HepG2 (cell line): ENCODE results near the gene GPN2. TPM values are rescaled to one million over a fixed set of nuclear protein-coding genes. Genes with fewer than 3 reads are reported as not detected.

Source experiments
- ATF7-NPFF ChIP-seq: sonication (generic); formaldehyde crosslinking; IDR thresholded peaks from 2 replicates; pipeline ENCODE4 v1.8.1; 2023; ENCODE audit warnings: mild to moderate bottlenecking, low read depth, missing genetic modification reagents, moderate library complexity
- HDAC1 ChIP-seq: sonication (generic); formaldehyde crosslinking; IDR thresholded peaks from 2 replicates; pipeline ENCODE4 v1.5.1; 2020; ENCODE audit warnings: mild to moderate bottlenecking, missing genetic modification reagents
- IRX3 ChIP-seq: sonication (generic); formaldehyde crosslinking; IDR thresholded peaks from 2 replicates; pipeline ENCODE4 v1.8.1; 2023; ENCODE audit warnings: mild to moderate bottlenecking, low read depth, missing genetic modification reagents, borderline replicate concordance
- ISL2 ChIP-seq: sonication (generic); formaldehyde crosslinking; IDR thresholded peaks from 2 replicates; pipeline ENCODE4 v1.5.0; 2020; ENCODE audit warnings: missing genetic modification reagents
- KAT2B ChIP-seq: fragments of 150-350 bp; IDR thresholded peaks from 2 replicates; pipeline ENCODE4 v1.6.1; 2014; ENCODE audit warnings: low read depth, low read length, borderline replicate concordance
- KDM4B ChIP-seq: sonication (generic); formaldehyde crosslinking; IDR thresholded peaks from 2 replicates; pipeline ENCODE4 v1.4.0; 2020; ENCODE audit warnings: missing genetic modification reagents
- MIER2 ChIP-seq: IDR thresholded peaks from 2 replicates; pipeline ENCODE4 v1.6.1; 2016; ENCODE audit warnings: missing biosample characterization, missing genetic modification reagents
- NFKB2 ChIP-seq: sonication (generic); formaldehyde crosslinking; IDR thresholded peaks from 2 replicates; pipeline ENCODE4 v1.4.0; 2020; ENCODE audit warnings: missing genetic modification reagents, borderline replicate concordance
- SMARCE1 ChIP-seq: fragments of 450-650 bp; IDR thresholded peaks from 2 replicates; pipeline ENCODE4 v1.6.1; 2017; ENCODE audit warnings: borderline replicate concordance
- SMC3 ChIP-seq: IDR thresholded peaks from 2 replicates; pipeline ENCODE4 v1.6.1; 2011; ENCODE audit warnings: low read length, improper control_type of control experiment
- SUZ12 ChIP-seq: fragments of 150-350 bp; IDR thresholded peaks from 2 replicates; pipeline ENCODE4 v1.6.1; 2014; ENCODE audit warnings: low read depth, low read length
- THAP11 ChIP-seq: IDR thresholded peaks from 2 replicates; pipeline ENCODE4 v1.6.1; 2016; ENCODE audit warnings: missing biosample characterization, missing genetic modification reagents
- ZMYM2 ChIP-seq: sonication (generic); formaldehyde crosslinking; IDR thresholded peaks from 2 replicates; pipeline ENCODE4 v1.8.0; 2022; ENCODE audit warnings: mild to moderate bottlenecking, missing genetic modification reagents
- ZNF143 ChIP-seq: sonication (generic); formaldehyde crosslinking; IDR thresholded peaks from 2 replicates; pipeline ENCODE4 v1.4.0; 2020; ENCODE audit warnings: missing genetic modification reagents
- ZNF260 ChIP-seq: sonication (generic); formaldehyde crosslinking; IDR thresholded peaks from 2 replicates; pipeline ENCODE4 v1.4.0; 2020; ENCODE audit warnings: missing genetic modification reagents, low read depth, mild to moderate bottlenecking, borderline replicate concordance
- ZNF547 ChIP-seq: sonication (generic); formaldehyde crosslinking; IDR thresholded peaks from 2 replicates; pipeline ENCODE4 v1.5.1; 2020; ENCODE audit warnings: mild to moderate bottlenecking, missing genetic modification reagents
- ZNF777 ChIP-seq: sonication (generic); formaldehyde crosslinking; IDR thresholded peaks from 2 replicates; pipeline ENCODE4 v1.4.0; 2020; ENCODE audit warnings: missing genetic modification reagents
- ZNF839 ChIP-seq: sonication (generic); formaldehyde crosslinking; IDR thresholded peaks from 2 replicates; pipeline ENCODE4 v1.4.0; 2020; ENCODE audit warnings: missing genetic modification reagents, mild to moderate bottlenecking, borderline replicate concordance
- polyA plus RNA-seq, 8 experiments: library from polyadenylated mRNA; depleted of rRNA in 3 of 8; stranded (reverse) in 7 of 8; unstranded in 1 of 8; fragments of >200 nt; fragmentation: Illumina TruSeq in 4 of 8; extraction: Trizol in 4 of 8; gene quantifications; 2 replicates each; pipeline versions ENCODE4 v1.2.1 to v1.2.3, GENCODE V29; 2011 to 2016; ENCODE audit warnings: low read depth in 4 of 8, missing spikeins in 1 of 8, mixed read lengths in 1 of 8; ENCODE audit not compliant: insufficient read depth in 1 of 8
- total RNA-seq, 5 experiments: library from RNA; depleted of rRNA; stranded (reverse); fragments of >200 nt; fragmentation: Illumina TruSeq; extraction: Trizol; gene quantifications; 2 replicates each; pipeline ENCODE4 v1.2.3, GENCODE V29; 2016; ENCODE audit warnings: low read depth in 1 of 5
- TF ChIP-seq, protein P1 (sequence below): sonication (generic); formaldehyde crosslinking; conservative IDR thresholded peaks from 2 replicates; pipeline ENCODE4 v1.4.0; 2020; ENCODE audit warnings: missing genetic modification reagents
- TF ChIP-seq, protein P2 (sequence below): sonication (generic); formaldehyde crosslinking; conservative IDR thresholded peaks from 2 replicates; pipeline ENCODE4 v1.4.0; 2020; ENCODE audit warnings: missing genetic modification reagents
- TF ChIP-seq, protein P3 (sequence below): sonication (generic); formaldehyde crosslinking; IDR thresholded peaks from 2 replicates; pipeline ENCODE4 v1.8.0; 2022; ENCODE audit warnings: mild to moderate bottlenecking, missing genetic modification reagents, moderate library complexity
- TF ChIP-seq, protein P4 (sequence below), 2 experiments: sonication (generic) in 1 of 2; formaldehyde crosslinking in 1 of 2; IDR thresholded peaks; 2 replicates each; pipeline versions ENCODE4 v1.4.0 to v1.6.1; 2018 to 2020; ENCODE audit warnings: missing genetic modification reagents in 2 of 2, borderline replicate concordance in 1 of 2, low read depth in 1 of 2, mild to moderate bottlenecking in 1 of 2, missing biosample characterization in 1 of 2

GPN2 gene
- total and polyA plus RNA-seq, 2 of the 13 experiments (the other 11 are each of a cell fraction or from before 2014, with no cell fraction given), result 19.3 to 38.9 TPM

DNA sequence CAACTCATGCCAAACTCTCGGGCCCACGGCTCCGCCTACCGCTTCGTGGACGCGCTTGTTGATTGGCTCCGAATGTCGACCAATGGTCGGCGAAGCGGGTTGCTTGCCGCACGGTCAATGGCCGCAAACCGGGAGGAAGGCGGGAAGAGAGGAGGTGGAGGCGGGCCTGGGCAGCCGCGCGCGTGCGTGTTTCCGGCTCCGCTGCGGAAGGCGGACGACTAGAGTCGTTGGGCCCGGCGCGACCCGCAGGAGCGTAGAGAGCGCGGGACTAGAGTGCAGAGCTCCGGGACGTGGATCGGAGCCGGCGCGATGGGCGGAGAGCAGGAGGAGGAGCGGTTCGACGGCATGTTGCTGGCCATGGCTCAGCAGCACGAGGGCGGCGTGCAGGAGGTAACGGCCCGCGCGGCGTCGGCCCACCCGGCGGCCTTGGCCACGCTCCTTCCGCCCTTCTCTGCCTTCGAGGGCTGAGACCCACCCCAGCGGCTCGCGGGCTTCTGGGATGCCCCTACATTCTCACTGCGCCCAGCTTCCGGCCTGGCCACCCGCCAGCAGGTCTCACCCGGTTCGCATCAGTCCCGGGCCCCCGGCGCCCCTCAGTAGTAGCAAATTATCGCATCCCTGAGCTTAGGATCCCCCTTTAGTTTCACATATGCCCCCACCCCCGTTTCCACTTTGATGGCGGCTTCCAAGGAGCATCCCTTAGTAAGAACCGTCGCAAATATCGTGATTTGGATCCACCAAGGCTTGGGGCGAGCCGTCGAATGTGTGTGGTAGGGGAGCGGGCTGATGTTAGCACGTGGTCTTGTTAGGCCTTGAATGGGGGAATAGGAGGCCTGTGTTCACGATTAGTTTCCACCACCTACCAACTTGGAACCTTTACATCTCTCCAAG lies 31.7 kb upstream of the GPN2 start, which contains the start of gene NUDC (continued):
- TF ChIP-seq KDM4B (CRISPR knock-in tag), result no peak; the same call in 1 of the 2 replicates
- TF ChIP-seq, protein P1, sequence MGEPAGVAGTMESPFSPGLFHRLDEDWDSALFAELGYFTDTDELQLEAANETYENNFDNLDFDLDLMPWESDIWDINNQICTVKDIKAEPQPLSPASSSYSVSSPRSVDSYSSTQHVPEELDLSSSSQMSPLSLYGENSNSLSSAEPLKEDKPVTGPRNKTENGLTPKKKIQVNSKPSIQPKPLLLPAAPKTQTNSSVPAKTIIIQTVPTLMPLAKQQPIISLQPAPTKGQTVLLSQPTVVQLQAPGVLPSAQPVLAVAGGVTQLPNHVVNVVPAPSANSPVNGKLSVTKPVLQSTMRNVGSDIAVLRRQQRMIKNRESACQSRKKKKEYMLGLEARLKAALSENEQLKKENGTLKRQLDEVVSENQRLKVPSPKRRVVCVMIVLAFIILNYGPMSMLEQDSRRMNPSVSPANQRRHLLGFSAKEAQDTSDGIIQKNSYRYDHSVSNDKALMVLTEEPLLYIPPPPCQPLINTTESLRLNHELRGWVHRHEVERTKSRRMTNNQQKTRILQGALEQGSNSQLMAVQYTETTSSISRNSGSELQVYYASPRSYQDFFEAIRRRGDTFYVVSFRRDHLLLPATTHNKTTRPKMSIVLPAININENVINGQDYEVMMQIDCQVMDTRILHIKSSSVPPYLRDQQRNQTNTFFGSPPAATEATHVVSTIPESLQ (CRISPR knock-in tag), result no peak
- TF ChIP-seq, protein P2, sequence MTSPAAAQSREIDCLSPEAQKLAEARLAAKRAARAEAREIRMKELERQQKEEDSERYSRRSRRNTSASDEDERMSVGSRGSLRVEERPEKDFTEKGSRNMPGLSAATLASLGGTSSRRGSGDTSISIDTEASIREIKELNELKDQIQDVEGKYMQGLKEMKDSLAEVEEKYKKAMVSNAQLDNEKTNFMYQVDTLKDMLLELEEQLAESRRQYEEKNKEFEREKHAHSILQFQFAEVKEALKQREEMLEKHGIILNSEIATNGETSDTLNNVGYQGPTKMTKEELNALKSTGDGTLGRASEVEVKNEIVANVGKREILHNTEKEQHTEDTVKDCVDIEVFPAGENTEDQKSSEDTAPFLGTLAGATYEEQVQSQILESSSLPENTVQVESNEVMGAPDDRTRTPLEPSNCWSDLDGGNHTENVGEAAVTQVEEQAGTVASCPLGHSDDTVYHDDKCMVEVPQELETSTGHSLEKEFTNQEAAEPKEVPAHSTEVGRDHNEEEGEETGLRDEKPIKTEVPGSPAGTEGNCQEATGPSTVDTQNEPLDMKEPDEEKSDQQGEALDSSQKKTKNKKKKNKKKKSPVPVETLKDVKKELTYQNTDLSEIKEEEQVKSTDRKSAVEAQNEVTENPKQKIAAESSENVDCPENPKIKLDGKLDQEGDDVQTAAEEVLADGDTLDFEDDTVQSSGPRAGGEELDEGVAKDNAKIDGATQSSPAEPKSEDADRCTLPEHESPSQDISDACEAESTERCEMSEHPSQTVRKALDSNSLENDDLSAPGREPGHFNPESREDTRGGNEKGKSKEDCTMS, result no peak
- no peak for TF ChIP-seq SUZ12
- no peak; the same call in 1 of the 2 replicates for TF ChIP-seq ZNF143
- TF ChIP-seq ZNF777 (CRISPR knock-in tag), result peak; percentile 87
- no peak for TF ChIP-seq MIER2 (CRISPR knock-in tag)
- peak; percentile 82; the same call in 1 of the 2 replicates for TF ChIP-seq NFKB2 (CRISPR knock-in tag)
- TF ChIP-seq SMARCE1, result no peak
- TF ChIP-seq ZNF260 (CRISPR knock-in tag), result no peak
- peak; percentile 89; the same call in 1 of the 2 replicates for TF ChIP-seq ATF7-NPFF (CRISPR knock-in tag)
- no peak for TF ChIP-seq ZNF839 (CRISPR knock-in tag)
- TF ChIP-seq SMC3, result no peak
- TF ChIP-seq, protein P3, sequence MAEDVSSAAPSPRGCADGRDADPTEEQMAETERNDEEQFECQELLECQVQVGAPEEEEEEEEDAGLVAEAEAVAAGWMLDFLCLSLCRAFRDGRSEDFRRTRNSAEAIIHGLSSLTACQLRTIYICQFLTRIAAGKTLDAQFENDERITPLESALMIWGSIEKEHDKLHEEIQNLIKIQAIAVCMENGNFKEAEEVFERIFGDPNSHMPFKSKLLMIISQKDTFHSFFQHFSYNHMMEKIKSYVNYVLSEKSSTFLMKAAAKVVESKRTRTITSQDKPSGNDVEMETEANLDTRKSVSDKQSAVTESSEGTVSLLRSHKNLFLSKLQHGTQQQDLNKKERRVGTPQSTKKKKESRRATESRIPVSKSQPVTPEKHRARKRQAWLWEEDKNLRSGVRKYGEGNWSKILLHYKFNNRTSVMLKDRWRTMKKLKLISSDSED (CRISPR knock-in tag), result 0 out of 2 replicates have a peak, but pooled peaks have one; percentile 6
- peak; percentile 61 for TF ChIP-seq ZMYM2 (CRISPR knock-in tag)
- TF ChIP-seq, protein P4, sequence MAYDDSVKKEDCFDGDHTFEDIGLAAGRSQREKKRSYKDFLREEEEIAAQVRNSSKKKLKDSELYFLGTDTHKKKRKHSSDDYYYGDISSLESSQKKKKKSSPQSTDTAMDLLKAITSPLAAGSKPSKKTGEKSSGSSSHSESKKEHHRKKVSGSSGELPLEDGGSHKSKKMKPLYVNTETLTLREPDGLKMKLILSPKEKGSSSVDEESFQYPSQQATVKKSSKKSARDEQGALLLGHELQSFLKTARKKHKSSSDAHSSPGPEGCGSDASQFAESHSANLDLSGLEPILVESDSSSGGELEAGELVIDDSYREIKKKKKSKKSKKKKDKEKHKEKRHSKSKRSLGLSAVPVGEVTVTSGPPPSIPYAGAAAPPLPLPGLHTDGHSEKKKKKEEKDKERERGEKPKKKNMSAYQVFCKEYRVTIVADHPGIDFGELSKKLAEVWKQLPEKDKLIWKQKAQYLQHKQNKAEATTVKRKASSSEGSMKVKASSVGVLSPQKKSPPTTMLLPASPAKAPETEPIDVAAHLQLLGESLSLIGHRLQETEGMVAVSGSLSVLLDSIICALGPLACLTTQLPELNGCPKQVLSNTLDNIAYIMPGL (CRISPR knock-in tag; IDR thresholded peaks at IDR 0.05; ENCODE audit: borderline replicate concordance in 1 of 2, low read depth in 1 of 2), result peak in 1 of 2 experiments; percentile 68; a peak in 3 of 4 replicates
- TF ChIP-seq ZNF547 (CRISPR knock-in tag), result peak; percentile 99
- TF ChIP-seq KAT2B, result no peak
- TF ChIP-seq HDAC1 (CRISPR knock-in tag), result peak; percentile 91
- peak; percentile 82 for TF ChIP-seq THAP11
- TF ChIP-seq IRX3 (CRISPR knock-in tag), result peak; percentile 16
- 0 out of 2 replicates have a peak, but pooled peaks have one; percentile 21 for TF ChIP-seq ISL2
